Left lung (tissue), 10 donors: Measurements from ENCODE around the gene PRSS16. TPM values are rescaled to one million over a fixed set of nuclear protein-coding genes. Genes with fewer than 3 reads are reported as not detected.
"Not testable (repeated sequence)": the region's sequence is repeated elsewhere in the genome, so short reads cannot be mapped to it uniquely, and the experiment has no call there.

Experiments
- ATAC-seq: fragments of 200-7000 bp; cut with Tn5 transposase; one replicate; pipeline ENCODE4 v1.9.1; 2020; ENCODE audit warnings: moderate library complexity
- DNase-seq, 4 donors: peaks; one replicate each; pipeline ENCODE4 v3.0.0-alpha.2; 2013 to 2020
- H3K27ac ChIP-seq, 2 donors: fragments of 200-600 bp; sonication (generic) in 1 of 2; one replicate each; pipeline versions ENCODE4 v1.5.0 to v1.8.0; 2020 to 2021
- H3K27me3 ChIP-seq, 2 donors: fragments of 200-600 bp; sonication (generic) in 1 of 2; one replicate each; pipeline versions ENCODE4 v1.5.0 to v1.8.0; 2020 to 2021
- H3K36me3 ChIP-seq, 2 donors: fragments of 200-600 bp; sonication (generic) in 1 of 2; one replicate each; pipeline versions ENCODE4 v1.5.0 to v1.8.0; 2020 to 2021
- H3K4me1 ChIP-seq, 2 donors: fragments of 200-600 bp; one replicate each; pipeline ENCODE4 v1.8.0; 2021
- H3K4me3 ChIP-seq, 2 donors: fragments of 200-600 bp; sonication (generic) in 1 of 2; one replicate each; pipeline versions ENCODE4 v1.5.0 to v1.8.0; 2020 to 2021; ENCODE audit warnings: mild to moderate bottlenecking in 1 of 2
- H3K9me3 ChIP-seq, 2 donors: fragments of 200-600 bp; sonication (generic) in 1 of 2; one replicate each; pipeline versions ENCODE4 v1.5.0 to v1.8.0; 2020 to 2021
- intact Hi-C, 2 donors: fragments of 100-400 bp; cut with DNase I; formaldehyde crosslinking; loops; one replicate each; pipeline versions ENCODE4 v1.11.2 to v1.14.2; 2022
- polyA plus RNA-seq, 6 donors: library from polyadenylated mRNA; unstranded; fragments of 120-200 nt; gene quantifications; one replicate each; pipeline ENCODE4 v1.2.1, GENCODE V29; 2013; ENCODE audit not compliant: insufficient read length in 6 of 6
- total RNA-seq, 2 donors: library from RNA; stranded (reverse); fragmentation: NEBNext Ultra II Directional; extraction: Animal tissue kit (Norgen Biotek cat#: 25700); gene quantifications; one replicate each; pipeline ENCODE4 v1.2.1, GENCODE V29; 2021
- TF ChIP-seq, protein P1 (sequence below), 2 donors: fragments of 200-600 bp; sonication (generic) in 1 of 2; IDR thresholded peaks; one replicate each; pipeline versions ENCODE4 v1.5.0 to v1.8.0; 2021; ENCODE audit warnings: antibody characterized with exemption in 2 of 2
- donor health status: DM: no; HTN: yes; CAD: no.
- donor health status: DM: no; HTN: no; CAD: no.

The PRSS16 gene
- total and polyA plus RNA-seq, 8 donors, result 3.4 to 18.3 (median 5.2) TPM

DNA sequence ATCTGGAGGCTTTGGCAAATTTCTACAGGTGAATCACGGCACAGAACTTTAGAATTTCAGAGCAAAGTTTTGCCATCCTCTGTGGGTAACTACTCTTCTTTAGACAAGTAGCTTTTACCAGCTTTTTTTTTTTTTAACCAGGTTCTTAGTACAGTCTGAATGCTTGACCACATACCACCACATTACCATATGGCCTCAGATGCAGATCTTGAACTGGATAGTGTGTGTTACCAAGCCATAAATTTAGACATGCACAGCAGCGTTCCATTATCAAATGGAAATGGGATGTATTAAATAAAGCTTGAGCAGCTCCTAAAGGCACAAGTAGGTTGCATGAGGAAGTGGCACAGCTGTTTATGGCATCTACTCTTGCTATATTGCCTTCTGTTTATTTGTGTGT, 38.3 kb upstream of the PRSS16 start:
- DNase-seq, result no peak
- intact Hi-C loops, result no loop called here
- TF ChIP-seq, protein P1, sequence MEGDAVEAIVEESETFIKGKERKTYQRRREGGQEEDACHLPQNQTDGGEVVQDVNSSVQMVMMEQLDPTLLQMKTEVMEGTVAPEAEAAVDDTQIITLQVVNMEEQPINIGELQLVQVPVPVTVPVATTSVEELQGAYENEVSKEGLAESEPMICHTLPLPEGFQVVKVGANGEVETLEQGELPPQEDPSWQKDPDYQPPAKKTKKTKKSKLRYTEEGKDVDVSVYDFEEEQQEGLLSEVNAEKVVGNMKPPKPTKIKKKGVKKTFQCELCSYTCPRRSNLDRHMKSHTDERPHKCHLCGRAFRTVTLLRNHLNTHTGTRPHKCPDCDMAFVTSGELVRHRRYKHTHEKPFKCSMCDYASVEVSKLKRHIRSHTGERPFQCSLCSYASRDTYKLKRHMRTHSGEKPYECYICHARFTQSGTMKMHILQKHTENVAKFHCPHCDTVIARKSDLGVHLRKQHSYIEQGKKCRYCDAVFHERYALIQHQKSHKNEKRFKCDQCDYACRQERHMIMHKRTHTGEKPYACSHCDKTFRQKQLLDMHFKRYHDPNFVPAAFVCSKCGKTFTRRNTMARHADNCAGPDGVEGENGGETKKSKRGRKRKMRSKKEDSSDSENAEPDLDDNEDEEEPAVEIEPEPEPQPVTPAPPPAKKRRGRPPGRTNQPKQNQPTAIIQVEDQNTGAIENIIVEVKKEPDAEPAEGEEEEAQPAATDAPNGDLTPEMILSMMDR (IDR thresholded peaks at IDR 0.05), result no peak
- no peak for ATAC-seq
- Histone ChIP-seq H3K36me3 (no peaks in the 10 kb centered on the region), H3K27me3 (peaks cover 39 to 98% of the 10 kb centered on the region in 2 donors), H3K4me3 (no peak overlapping the region), H3K4me1 (no peaks in the 10 kb centered on the region), H3K27ac (no peak overlapping the region), H3K9me3 (no peaks in the 10 kb centered on the region)

DNA sequence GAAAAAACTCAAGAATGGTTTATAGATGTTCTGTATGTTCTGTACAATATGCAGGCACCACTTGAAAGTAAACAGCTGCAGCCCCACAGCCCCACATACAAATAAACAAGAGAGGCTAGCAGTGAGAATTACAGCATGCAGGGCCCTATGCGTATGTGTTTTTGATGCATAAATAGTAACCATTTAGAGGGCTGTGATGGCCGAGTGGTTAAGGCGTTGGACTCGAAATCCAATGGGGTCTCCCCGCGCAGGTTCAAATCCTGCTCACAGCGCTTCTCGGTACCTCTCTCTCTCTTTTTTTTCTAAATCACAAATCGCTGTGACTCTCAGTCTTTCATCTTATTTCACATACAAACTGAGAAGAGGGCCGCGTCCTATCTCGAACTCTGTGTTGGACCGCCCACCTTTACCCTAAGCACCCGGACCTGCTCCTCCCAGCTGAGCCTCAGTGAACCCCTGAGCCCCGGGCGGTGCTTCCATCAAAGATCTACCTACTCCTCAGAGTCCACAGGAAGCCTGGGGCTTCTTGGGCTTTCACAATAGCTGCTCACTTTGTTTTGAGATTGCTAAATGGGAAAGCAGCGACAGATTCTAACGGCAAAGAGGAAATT, 37.7 kb upstream of the PRSS16 start:
- Histone ChIP-seq H3K4me3 (no peak overlapping the region), H3K27me3 (peaks cover 42 to 98% of the 10 kb centered on the region in 2 donors), H3K4me1 (no peaks in the 10 kb centered on the region), H3K9me3 (no peaks in the 10 kb centered on the region), H3K27ac (no peak overlapping the region), H3K36me3 (no peaks in the 10 kb centered on the region)
- no peak for ATAC-seq
- TF ChIP-seq, protein P1 (IDR thresholded peaks at IDR 0.05), result no peak
- DNase-seq, result no peak
- intact Hi-C loops, result no loop called here

DNA sequence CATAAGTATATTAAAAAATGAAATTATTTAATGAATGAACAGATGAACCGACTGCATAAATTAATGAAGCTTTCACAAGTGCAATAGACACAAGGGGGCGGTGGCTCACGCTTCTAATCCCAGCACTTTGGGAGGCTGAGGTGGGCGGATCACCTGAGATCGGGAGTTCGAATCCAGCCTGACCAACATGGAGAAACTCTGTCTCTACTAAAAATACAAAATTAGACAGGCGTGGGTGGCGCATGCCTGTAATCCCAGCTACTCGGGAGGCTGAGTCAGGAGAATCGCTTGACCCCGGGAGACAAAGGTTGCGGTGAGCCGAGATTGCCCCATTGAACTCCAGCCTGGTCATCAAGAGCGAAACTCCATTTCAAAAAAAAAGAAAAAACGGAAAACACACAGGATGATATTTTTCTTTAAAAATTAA, 34.4 kb upstream of the PRSS16 start:
- intact Hi-C loops, ATAC-seq, H3K4me3 ChIP-seq, H3K4me1 ChIP-seq, H3K27ac ChIP-seq, H3K36me3 ChIP-seq, DNase-seq: not testable (repeated sequence)
- peaks cover 0 to 13% of the 10 kb centered on the region in 2 donors for H3K9me3 ChIP-seq
- peaks cover 14 to 98% of the 10 kb centered on the region in 2 donors for H3K27me3 ChIP-seq

DNA sequence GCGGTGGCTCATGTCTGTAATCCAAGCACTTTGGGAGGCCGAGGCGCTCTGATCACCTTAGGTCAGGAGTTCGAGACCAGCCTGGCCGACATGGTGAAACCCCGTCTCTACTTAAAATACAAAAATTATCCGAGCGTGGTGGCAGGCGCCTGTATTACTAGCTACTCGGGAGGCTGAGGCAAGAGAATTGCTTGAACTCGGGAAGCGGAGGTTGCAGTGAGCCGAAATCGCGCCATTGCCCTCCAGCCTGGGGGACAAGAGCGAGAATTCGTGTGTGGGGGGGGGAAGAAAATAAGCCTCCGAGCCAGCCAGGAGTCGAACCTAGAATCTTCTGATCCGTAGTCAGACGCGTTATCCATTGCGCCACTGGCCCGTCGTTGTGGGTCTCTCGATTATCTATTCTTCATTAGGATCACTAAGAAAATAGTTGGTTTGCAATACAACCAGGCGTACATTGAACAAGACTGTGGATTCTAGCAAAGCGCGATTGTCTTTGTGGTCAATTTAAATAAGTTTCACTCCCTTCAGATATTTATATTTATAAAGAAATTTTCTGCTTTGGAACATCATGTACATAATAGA, 33.9 kb upstream of the PRSS16 start:
- no peak for DNase-seq
- Histone ChIP-seq H3K4me3 (no peak overlapping the region), H3K4me1 (no peaks in the 10 kb centered on the region), H3K9me3 (peaks cover 0 to 13% of the 10 kb centered on the region in 2 donors), H3K27me3 (peaks cover 12 to 98% of the 10 kb centered on the region in 2 donors), H3K36me3 (no peaks in the 10 kb centered on the region), H3K27ac (no peak overlapping the region)
- intact Hi-C loops, result no loop called here
- TF ChIP-seq, protein P1 (IDR thresholded peaks at IDR 0.05), result no peak
- no peak for ATAC-seq

DNA sequence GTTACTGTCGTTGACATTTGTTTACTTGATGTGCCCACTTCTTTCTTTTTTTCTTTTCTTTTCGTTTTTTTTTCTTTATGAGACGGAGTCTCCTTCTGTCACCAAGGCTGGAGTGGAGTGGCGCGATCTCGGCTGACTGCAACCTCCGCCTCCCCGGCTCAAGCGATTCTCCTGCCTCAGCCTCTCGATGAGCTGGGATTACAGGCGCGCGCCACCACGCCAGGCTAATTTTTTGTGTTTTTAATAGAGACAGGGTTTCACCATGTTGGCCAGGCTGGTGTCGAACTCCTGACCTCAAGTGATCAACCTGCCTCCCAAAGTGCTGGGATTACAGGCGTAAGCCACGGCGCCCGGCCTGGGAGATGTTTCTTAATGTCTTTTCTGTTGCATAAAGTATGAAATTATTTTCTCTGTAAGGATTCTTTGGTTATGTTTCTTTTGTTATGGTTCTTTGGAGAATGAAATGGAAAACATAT, 33.3 kb upstream of the PRSS16 start:
- Histone ChIP-seq H3K27me3 (peaks cover 12 to 98% of the 10 kb centered on the region in 2 donors), H3K27ac (no peak overlapping the region), H3K4me3 (no peak overlapping the region), H3K9me3 (peaks cover 0 to 13% of the 10 kb centered on the region in 2 donors), H3K4me1 (no peaks in the 10 kb centered on the region), H3K36me3 (no peaks in the 10 kb centered on the region)
- DNase-seq (no peak), ATAC-seq (no peak)
- TF ChIP-seq, protein P1 (IDR thresholded peaks at IDR 0.05), result no peak
- intact Hi-C loops, result no loop called here
